ENCODE measurements around the gene FBL.
"Not testable (repeated sequence)": the region's sequence is repeated elsewhere in the genome, so short reads cannot be mapped to it uniquely, and the experiment has no call there.

Gene FBL

GRCh38 chr19:39809368-39809767 lies 36.8 kb downstream of the FBL start:
- TF ChIP-seq, protein P1, sequence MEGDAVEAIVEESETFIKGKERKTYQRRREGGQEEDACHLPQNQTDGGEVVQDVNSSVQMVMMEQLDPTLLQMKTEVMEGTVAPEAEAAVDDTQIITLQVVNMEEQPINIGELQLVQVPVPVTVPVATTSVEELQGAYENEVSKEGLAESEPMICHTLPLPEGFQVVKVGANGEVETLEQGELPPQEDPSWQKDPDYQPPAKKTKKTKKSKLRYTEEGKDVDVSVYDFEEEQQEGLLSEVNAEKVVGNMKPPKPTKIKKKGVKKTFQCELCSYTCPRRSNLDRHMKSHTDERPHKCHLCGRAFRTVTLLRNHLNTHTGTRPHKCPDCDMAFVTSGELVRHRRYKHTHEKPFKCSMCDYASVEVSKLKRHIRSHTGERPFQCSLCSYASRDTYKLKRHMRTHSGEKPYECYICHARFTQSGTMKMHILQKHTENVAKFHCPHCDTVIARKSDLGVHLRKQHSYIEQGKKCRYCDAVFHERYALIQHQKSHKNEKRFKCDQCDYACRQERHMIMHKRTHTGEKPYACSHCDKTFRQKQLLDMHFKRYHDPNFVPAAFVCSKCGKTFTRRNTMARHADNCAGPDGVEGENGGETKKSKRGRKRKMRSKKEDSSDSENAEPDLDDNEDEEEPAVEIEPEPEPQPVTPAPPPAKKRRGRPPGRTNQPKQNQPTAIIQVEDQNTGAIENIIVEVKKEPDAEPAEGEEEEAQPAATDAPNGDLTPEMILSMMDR (IDR thresholded peaks at IDR 0.05): no peak
- no peak overlapping the region for H3K4me3 ChIP-seq (ENCODE audit: low read depth in 1 of 2, low read length in 1 of 2)
- peaks cover under 1% of the 10 kb centered on the region for H3K27me3 ChIP-seq
- no peaks in the 10 kb centered on the region for H3K4me1 ChIP-seq (ENCODE audit: control insufficient read depth in 1 of 2, insufficient read depth in 1 of 2, low read depth in 1 of 2, low read length in 1 of 2)
- H3K9me3 ChIP-seq: no peaks in the 10 kb centered on the region
- H3K27ac ChIP-seq: no peak overlapping the region
- H3K36me3 ChIP-seq: no peaks in the 10 kb centered on the region

- H3K9me3 ChIP-seq; H3K4me3 ChIP-seq (ENCODE audit: low read depth in 1 of 2, low read length in 1 of 2); H3K27me3 ChIP-seq; H3K4me1 ChIP-seq (ENCODE audit: control insufficient read depth in 1 of 2, insufficient read depth in 1 of 2, low read depth in 1 of 2, low read length in 1 of 2); H3K36me3 ChIP-seq; H3K27ac ChIP-seq: not testable (repeated sequence)
These were observed 37.5 kb downstream of the FBL start for GRCh38 chr19:39808688-39809087.

GRCh38 chr19:39807846-39808364 lies 38.3 kb downstream of the FBL start:
- H3K9me3 ChIP-seq: no peaks in the 10 kb centered on the region
- TF ChIP-seq, protein P1 (IDR thresholded peaks at IDR 0.05): no peak

DNA sequence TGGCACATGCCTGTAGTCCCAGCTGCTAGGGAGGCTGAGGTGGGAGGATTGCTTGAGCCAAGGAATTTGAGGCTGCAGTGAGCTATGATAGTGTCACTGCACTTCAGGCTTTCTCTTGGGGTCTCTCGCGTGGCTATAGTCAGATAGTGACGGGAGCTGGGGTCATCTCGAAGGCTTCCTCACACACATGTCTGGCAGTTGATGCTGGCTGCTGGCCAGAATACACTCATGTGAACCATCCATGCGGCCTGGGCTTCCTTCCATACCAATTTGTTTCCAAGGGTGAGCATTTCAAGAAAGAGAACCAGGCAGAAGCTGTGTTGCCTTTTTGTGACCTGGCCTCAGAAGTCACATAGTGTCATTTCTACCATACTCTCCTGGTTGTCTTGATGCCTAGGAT lies 41.1 kb downstream of the FBL start:
- H3K4me3 ChIP-seq (ENCODE audit: low read depth in 1 of 2, low read length in 1 of 2): no peak overlapping the region
- TF ChIP-seq, protein P1 (IDR thresholded peaks at IDR 0.05): no peak

More at GRCh38 chr19:39807846-39808364, 38.3 kb downstream of the FBL start:
- Histone ChIP-seq H3K27me3 (peaks cover 14% of the 10 kb centered on the region), H3K27ac (no peak overlapping the region), H3K36me3 (no peaks in the 10 kb centered on the region), H3K4me3 (ENCODE audit: low read depth in 1 of 2, low read length in 1 of 2) (no peak overlapping the region), H3K4me1 (ENCODE audit: control insufficient read depth in 1 of 2, insufficient read depth in 1 of 2, low read depth in 1 of 2, low read length in 1 of 2) (no peaks in the 10 kb centered on the region)

DNA sequence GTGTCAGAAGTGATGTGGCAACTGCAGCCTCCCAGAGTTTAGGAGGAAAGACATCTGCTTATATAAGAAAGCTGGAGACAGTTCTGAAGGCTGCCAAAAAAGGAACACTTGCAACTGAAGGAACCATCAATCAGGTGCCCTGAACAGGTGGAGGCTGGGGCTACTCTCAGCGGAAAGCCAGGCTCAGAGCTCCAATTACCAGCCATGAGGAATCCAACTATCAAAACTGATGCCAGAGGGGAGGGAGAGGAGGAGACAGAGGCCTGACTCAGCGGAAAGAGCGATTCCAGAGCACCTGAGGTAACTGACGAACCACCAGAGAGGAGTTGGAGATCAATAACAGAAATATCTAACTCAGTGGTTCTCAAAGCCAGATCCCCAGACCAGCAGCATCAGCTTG lies 43.2 kb downstream of the FBL start:
- TF ChIP-seq, protein P1 (IDR thresholded peaks at IDR 0.05): no peak
- H3K27me3 ChIP-seq: peaks cover 26% of the 10 kb centered on the region
- H3K9me3 ChIP-seq: no peaks in the 10 kb centered on the region
- no peaks in the 10 kb centered on the region for H3K4me1 ChIP-seq (ENCODE audit: control insufficient read depth in 1 of 2, insufficient read depth in 1 of 2, low read depth in 1 of 2, low read length in 1 of 2)
- H3K36me3 ChIP-seq: no peaks in the 10 kb centered on the region
- no peak overlapping the region for H3K27ac ChIP-seq
- H3K4me3 ChIP-seq (ENCODE audit: low read depth in 1 of 2, low read length in 1 of 2): no peak overlapping the region

More for the DNA sequence above, 41.1 kb downstream of the FBL start:
- H3K36me3 ChIP-seq: no peaks in the 10 kb centered on the region
- H3K4me1 ChIP-seq (ENCODE audit: control insufficient read depth in 1 of 2, insufficient read depth in 1 of 2, low read depth in 1 of 2, low read length in 1 of 2): no peaks in the 10 kb centered on the region
- H3K9me3 ChIP-seq: no peaks in the 10 kb centered on the region
- peaks cover 21% of the 10 kb centered on the region for H3K27me3 ChIP-seq
- no peak overlapping the region for H3K27ac ChIP-seq

GRCh38 chr19:39797083-39797482 lies 49.1 kb downstream of the FBL start:
- peaks cover 28% of the 10 kb centered on the region for H3K27me3 ChIP-seq

More at GRCh38 chr19:39797083-39797482, 49.1 kb downstream of the FBL start:
- TF ChIP-seq, protein P1 (IDR thresholded peaks at IDR 0.05): no peak
- Histone ChIP-seq H3K36me3 (no peaks in the 10 kb centered on the region), H3K4me1 (ENCODE audit: control insufficient read depth in 1 of 2, insufficient read depth in 1 of 2, low read depth in 1 of 2, low read length in 1 of 2) (peaks cover 0 to 5% of the 10 kb centered on the region in 2 experiments), H3K9me3 (no peaks in the 10 kb centered on the region), H3K27ac (no peak overlapping the region), H3K4me3 (ENCODE audit: low read depth in 1 of 2, low read length in 1 of 2) (no peak overlapping the region)

Data from neutrophil (primary cell).